ENCODE data around the gene CNIH2.

CNIH2 gene

GRCh38 chr11:66311965-66312548 is 34.1 kb downstream of the CNIH2 start:
- H3K36me3 ChIP-seq (ENCODE audit: insufficient read depth, low read length) = no peaks in the 10 kb centered on the region
- H3K27ac ChIP-seq (ENCODE audit: low read depth, low read length) = peak overlapping the region; percentile 54; the same call in 1 of the 2 replicates
- peak overlapping the region; percentile 50 for H3K9ac ChIP-seq (ENCODE audit: low read depth, low read length)
- H3K9me3 ChIP-seq (ENCODE audit: insufficient read depth, low read depth, low read length) = no peaks in the 10 kb centered on the region
- H3K4me3 ChIP-seq (ENCODE audit: low read length) = peak overlapping the region; percentile 65
- peaks cover 12% of the 10 kb centered on the region for H3K4me1 ChIP-seq (ENCODE audit: insufficient read depth, low read length)
- no peaks in the 10 kb centered on the region for H3K27me3 ChIP-seq (ENCODE audit: insufficient read depth, low read length)
- WGBS = under 1% methylated on average over 44 of the region's 44 CpGs

- no peaks in the 10 kb centered on the region for H3K9me3 ChIP-seq (ENCODE audit: insufficient read depth, low read depth, low read length)
- no peaks in the 10 kb centered on the region for H3K27me3 ChIP-seq (ENCODE audit: insufficient read depth, low read length)
- peaks cover 18% of the 10 kb centered on the region for H3K4me1 ChIP-seq (ENCODE audit: insufficient read depth, low read length)
- H3K9ac ChIP-seq (ENCODE audit: low read depth, low read length) = peak overlapping the region; percentile 43
- peak overlapping the region; percentile 65 for H3K4me3 ChIP-seq (ENCODE audit: low read length)
- H3K27ac ChIP-seq (ENCODE audit: low read depth, low read length) = peak overlapping the region; percentile 94
- no peaks in the 10 kb centered on the region for H3K36me3 ChIP-seq (ENCODE audit: insufficient read depth, low read length)
- 1% methylated on average over 52 of the region's 52 CpGs for WGBS
Measured at GRCh38 chr11:66312549-66313320, 34.8 kb downstream of the CNIH2 start.

GRCh38 chr11:66313321-66314185 is 35.6 kb downstream of the CNIH2 start:
- H3K36me3 ChIP-seq (ENCODE audit: insufficient read depth, low read length) = no peaks in the 10 kb centered on the region
- peak overlapping the region; percentile 94 for H3K27ac ChIP-seq (ENCODE audit: low read depth, low read length)
- 23% methylated on average over 38 of the region's 38 CpGs for WGBS
- no peaks in the 10 kb centered on the region for H3K9me3 ChIP-seq (ENCODE audit: insufficient read depth, low read depth, low read length)
- H3K4me1 ChIP-seq (ENCODE audit: insufficient read depth, low read length) = peaks cover 26% of the 10 kb centered on the region
- H3K27me3 ChIP-seq (ENCODE audit: insufficient read depth, low read length) = no peaks in the 10 kb centered on the region
- peak overlapping the region; percentile 43 for H3K9ac ChIP-seq (ENCODE audit: low read depth, low read length)
- peak overlapping the region; percentile 61 for H3K4me3 ChIP-seq (ENCODE audit: low read length)

- Histone ChIP-seq H3K4me3 (ENCODE audit: low read length) (peak overlapping the region; percentile 61; the same call in 1 of the 2 replicates), H3K4me1 (ENCODE audit: insufficient read depth, low read length) (peaks cover 27% of the 10 kb centered on the region)
- WGBS = 60% methylated on average over 1 of the region's 1 CpG
Measured at GRCh38 chr11:66314186-66314501, 36.2 kb downstream of the CNIH2 start.

GRCh38 chr11:66314561-66315497 is 36.9 kb downstream of the CNIH2 start:
- Histone ChIP-seq H3K9me3 (ENCODE audit: insufficient read depth, low read depth, low read length) (no peaks in the 10 kb centered on the region), H3K36me3 (ENCODE audit: insufficient read depth, low read length) (no peaks in the 10 kb centered on the region), H3K9ac (ENCODE audit: low read depth, low read length) (no peak overlapping the region), H3K27me3 (ENCODE audit: insufficient read depth, low read length) (no peaks in the 10 kb centered on the region), H3K4me3 (ENCODE audit: low read length) (no peak overlapping the region), H3K27ac (ENCODE audit: low read depth, low read length) (no peak overlapping the region), H3K4me1 (ENCODE audit: insufficient read depth, low read length) (peaks cover 27% of the 10 kb centered on the region)
- WGBS = 92% methylated on average over 17 of the region's 17 CpGs

More at GRCh38 chr11:66314186-66314501, 36.2 kb downstream of the CNIH2 start:
- Histone ChIP-seq H3K27ac (ENCODE audit: low read depth, low read length) (no peak overlapping the region; the same call in 1 of the 2 replicates), H3K36me3 (ENCODE audit: insufficient read depth, low read length) (no peaks in the 10 kb centered on the region), H3K9me3 (ENCODE audit: insufficient read depth, low read depth, low read length) (no peaks in the 10 kb centered on the region), H3K9ac (ENCODE audit: low read depth, low read length) (peak overlapping the region; percentile 43; the same call in 1 of the 2 replicates), H3K27me3 (ENCODE audit: insufficient read depth, low read length) (no peaks in the 10 kb centered on the region)

- no peaks in the 10 kb centered on the region for H3K27me3 ChIP-seq (ENCODE audit: insufficient read depth, low read length)
- no peaks in the 10 kb centered on the region for H3K9me3 ChIP-seq (ENCODE audit: insufficient read depth, low read depth, low read length)
- peaks cover 27% of the 10 kb centered on the region for H3K4me1 ChIP-seq (ENCODE audit: insufficient read depth, low read length)
- no peak overlapping the region for H3K4me3 ChIP-seq (ENCODE audit: low read length)
- WGBS = 95% methylated on average over 14 of the region's 14 CpGs
- no peak overlapping the region for H3K9ac ChIP-seq (ENCODE audit: low read depth, low read length)
- no peak overlapping the region for H3K27ac ChIP-seq (ENCODE audit: low read depth, low read length)
- H3K36me3 ChIP-seq (ENCODE audit: insufficient read depth, low read length) = no peaks in the 10 kb centered on the region
Measured at GRCh38 chr11:66315498-66315885, 37.5 kb downstream of the CNIH2 start.

GRCh38 chr11:66315921-66316811 is 38.2 kb downstream of the CNIH2 start:
- Histone ChIP-seq H3K4me1 (ENCODE audit: insufficient read depth, low read length) (peaks cover 25% of the 10 kb centered on the region), H3K27ac (ENCODE audit: low read depth, low read length) (no peak overlapping the region)

GRCh38 chr11:66316849-66317251 is 38.9 kb downstream of the CNIH2 start, which contains the start of gene CD248:
Gene CD248, minus strand, starts transcription at chr11:66317044. Its CDS starts 17 bp downstream, at chr11:66317027.
- Histone ChIP-seq H3K9me3 (ENCODE audit: insufficient read depth, low read depth, low read length) (no peaks in the 10 kb centered on the region), H3K9ac (ENCODE audit: low read depth, low read length) (peak within 1 kb of the TSS; percentile 54; the same call in 1 of the 2 replicates), H3K4me1 (ENCODE audit: insufficient read depth, low read length) (peaks cover 21% of the 10 kb centered on the region), H3K4me3 (ENCODE audit: low read length) (0 out of 2 replicates have a peak within 1 kb of the TSS, but pooled peaks have one; percentile 14), H3K27ac (ENCODE audit: low read depth, low read length) (peak within 1 kb of the TSS; percentile 73; the same call in 1 of the 2 replicates), H3K36me3 (ENCODE audit: insufficient read depth, low read length) (no peaks in the 10 kb centered on the region), H3K27me3 (ENCODE audit: insufficient read depth, low read length) (no peaks in the 10 kb centered on the region)
- 18% methylated on average over 28 of the region's 29 CpGs for WGBS

More at GRCh38 chr11:66315921-66316811, 38.2 kb downstream of the CNIH2 start:
- no peaks in the 10 kb centered on the region for H3K27me3 ChIP-seq (ENCODE audit: insufficient read depth, low read length)
- no peak overlapping the region for H3K4me3 ChIP-seq (ENCODE audit: low read length)
- no peaks in the 10 kb centered on the region for H3K36me3 ChIP-seq (ENCODE audit: insufficient read depth, low read length)
- no peak overlapping the region for H3K9ac ChIP-seq (ENCODE audit: low read depth, low read length)
- WGBS = 89% methylated on average over 52 of the region's 52 CpGs
- H3K9me3 ChIP-seq (ENCODE audit: insufficient read depth, low read depth, low read length) = no peaks in the 10 kb centered on the region

GRCh38 chr11:66317322-66317722 is 39.3 kb downstream of the CNIH2 start:
- Histone ChIP-seq H3K27ac (ENCODE audit: low read depth, low read length) (peak overlapping the region; percentile 73; the same call in 1 of the 2 replicates), H3K36me3 (ENCODE audit: insufficient read depth, low read length) (no peaks in the 10 kb centered on the region), H3K4me1 (ENCODE audit: insufficient read depth, low read length) (peaks cover 21% of the 10 kb centered on the region), H3K9ac (ENCODE audit: low read depth, low read length) (peak overlapping the region; percentile 54; the same call in 1 of the 2 replicates), H3K9me3 (ENCODE audit: insufficient read depth, low read depth, low read length) (no peaks in the 10 kb centered on the region), H3K27me3 (ENCODE audit: insufficient read depth, low read length) (no peaks in the 10 kb centered on the region), H3K4me3 (ENCODE audit: low read length) (0 out of 2 replicates have a peak overlapping the region, but pooled peaks have one; percentile 14)
- WGBS = 29% methylated on average over 14 of the region's 14 CpGs

Measured in HUES64 (cell line).